Stimulated activated CD8-positive, alpha-beta memory T cell treated with anti-CD3 and anti-CD28 coated beads, Interleukin-15, amount 100 ng/mL, for 24 hours (primary cell): Measurements from ENCODE around the gene SLC4A2.

Experiments used
- DNase-seq: peaks from one replicate; pipeline ENCODE4 v3.0.0-alpha.2; 2020; ENCODE audit warnings: low read depth

SLC4A2 gene

DNA sequence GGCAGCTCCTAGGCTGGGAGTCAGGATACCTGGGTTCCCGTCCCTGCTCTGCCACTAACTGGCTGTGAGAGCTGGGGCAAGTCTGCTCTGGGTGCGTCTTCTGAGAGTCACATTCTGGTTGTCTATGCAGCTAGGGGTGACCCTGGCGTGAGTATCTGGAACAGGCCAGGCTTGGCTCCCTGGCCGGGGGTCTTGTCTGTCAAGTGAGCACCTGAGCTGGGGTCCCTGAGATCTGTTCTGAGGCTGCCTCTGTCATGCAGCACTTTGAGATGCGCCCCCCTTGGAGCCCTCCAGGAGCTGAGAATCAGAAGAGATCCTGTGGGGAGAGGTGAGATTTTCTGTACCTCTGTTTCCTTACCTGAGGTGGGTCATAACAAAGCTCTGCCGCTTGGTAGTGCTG, 34.4 kb downstream of the SLC4A2 start:
- DNase-seq, result no peak

DNA sequence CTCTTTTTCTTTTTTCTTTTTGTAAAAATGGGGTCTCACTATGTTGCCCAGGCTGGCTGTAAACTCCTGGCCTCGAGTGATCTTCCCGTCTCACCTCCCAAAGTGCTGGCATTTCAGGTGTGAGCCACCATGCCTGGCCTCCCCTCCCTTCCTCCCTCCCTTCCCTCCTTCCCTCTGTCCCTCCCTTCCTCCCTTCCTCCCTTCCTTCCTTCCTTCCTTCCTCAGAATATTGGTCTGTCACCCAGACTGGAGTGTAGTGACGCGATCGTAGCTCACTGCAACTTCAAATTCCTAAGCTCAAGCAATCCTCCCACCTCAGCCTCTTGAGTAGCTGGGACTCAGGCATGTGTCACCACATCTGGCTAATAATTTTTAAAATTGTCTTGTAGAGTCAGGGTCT, 35.3 kb downstream of the SLC4A2 start:
- no peak for DNase-seq

DNA sequence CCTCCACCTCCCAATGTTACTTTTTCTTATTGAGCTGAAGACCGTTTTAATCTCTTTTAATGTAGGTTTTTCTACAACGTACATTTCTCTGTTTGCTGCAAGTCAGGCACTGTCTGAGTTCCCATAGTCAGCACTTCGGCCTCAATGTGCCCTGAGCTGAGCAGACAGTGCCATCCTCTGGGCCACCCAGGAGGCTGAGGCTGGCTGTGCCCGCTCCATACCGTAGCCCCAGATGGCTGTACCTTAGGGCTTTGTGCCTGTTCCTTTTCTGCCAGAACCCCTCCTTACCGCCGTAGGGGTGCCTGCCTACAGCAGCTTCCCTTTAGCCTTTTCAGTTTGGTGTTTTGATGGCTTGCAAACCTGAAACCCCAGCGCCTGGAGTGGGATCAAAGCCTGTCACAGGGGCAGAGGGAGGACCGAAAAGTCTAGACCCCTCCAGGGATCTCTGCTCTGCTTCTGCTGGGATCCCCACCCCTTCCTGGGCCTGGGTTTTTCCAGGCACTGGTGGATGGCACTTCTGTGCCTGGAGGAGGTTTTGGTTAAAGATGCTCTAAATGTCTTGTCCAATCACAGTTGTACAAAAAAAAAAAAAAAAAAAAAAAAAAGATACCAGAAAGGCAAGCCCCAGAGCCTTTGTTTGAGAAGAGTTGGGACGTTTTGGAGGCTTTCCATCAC, 35.9 kb downstream of the SLC4A2 start:
- no peak for DNase-seq

DNA sequence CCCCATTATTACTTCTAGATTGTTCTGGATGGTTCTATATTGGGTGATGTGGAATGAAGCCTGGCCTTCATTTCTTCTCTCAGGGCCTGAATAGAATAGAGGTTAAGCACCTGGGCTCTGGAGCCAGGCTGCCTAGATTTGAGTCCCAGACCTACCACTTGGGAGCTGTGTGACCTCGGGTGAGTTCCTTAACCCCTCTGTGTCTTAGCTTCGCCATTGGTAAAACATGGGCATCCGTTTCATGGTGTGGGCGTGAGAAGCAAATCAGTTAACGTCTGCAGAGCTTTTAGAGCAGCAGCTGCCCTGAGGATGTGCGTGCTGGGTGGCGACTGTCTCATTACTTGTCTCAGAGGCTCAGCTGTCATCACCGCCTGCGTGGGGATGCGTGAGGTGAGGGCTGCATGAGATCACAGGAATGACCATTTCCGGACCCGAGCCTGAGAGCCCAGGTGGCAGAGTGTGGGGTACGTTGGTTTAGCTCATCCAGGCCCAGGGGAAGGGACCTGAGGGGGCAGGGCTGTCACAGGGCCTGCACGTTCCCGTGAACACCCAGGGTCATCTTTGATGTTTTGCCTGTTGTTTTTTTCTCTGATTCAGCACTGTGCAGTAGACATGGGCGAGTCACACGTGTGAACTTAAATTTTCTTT, 36.6 kb downstream of the SLC4A2 start:
- DNase-seq, result no peak

DNA sequence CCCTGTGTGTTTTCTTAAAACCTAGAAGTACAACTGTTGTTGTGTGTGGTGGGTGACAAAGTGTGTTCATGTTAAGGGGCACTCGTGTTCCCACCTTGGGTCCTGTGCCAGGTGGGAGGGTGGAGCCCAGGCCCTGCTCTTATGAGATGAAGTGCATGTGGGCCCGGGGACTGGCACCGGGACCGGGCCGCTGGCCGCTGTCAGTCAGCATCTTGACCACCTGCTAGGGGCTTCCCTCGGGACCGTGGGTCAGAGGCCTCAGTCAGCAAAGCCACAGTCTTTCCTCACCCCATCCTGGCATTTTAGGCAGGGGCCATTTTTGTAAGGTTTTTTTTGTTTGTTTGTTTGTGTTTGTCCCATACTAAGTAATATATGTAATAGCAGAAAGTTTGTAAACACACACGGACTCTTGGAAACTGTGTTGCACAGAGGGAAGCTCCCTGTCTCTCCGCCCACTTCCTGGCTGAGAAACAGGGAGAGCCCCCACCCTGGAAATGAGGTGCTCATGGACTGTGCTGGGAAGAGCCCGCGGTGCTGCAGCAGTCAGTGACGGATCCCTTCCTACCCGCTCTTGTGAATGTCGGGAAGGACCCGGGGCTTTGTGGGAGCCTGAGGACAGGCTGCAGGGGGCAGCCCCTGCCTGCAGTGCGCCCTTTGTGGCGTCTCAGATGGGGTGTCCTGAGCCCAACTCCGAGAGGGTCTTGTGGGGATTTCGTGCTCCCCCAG, 40.3 kb downstream of the SLC4A2 start:
- no peak for DNase-seq

DNA sequence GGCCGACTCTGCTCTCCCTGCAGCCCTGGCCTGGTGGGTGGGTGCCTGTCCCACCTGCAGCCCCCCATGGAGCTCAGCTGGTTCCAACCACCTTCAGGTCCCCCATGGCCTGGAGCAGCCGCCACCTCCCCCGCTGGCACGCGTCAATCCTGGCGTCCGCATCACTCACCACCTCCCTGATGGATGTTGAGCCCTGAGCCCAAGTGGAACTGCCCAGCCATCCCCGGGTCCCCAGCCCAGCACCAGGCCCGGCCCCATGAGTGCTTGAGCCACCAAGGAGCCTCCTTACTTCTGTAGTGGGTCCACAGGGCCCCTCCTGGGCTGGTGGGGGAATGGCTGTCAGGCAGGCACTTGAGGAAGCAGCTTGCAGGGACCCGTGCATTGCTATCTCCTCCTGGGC, 41.5 kb downstream of the SLC4A2 start:
- no peak for DNase-seq

DNA sequence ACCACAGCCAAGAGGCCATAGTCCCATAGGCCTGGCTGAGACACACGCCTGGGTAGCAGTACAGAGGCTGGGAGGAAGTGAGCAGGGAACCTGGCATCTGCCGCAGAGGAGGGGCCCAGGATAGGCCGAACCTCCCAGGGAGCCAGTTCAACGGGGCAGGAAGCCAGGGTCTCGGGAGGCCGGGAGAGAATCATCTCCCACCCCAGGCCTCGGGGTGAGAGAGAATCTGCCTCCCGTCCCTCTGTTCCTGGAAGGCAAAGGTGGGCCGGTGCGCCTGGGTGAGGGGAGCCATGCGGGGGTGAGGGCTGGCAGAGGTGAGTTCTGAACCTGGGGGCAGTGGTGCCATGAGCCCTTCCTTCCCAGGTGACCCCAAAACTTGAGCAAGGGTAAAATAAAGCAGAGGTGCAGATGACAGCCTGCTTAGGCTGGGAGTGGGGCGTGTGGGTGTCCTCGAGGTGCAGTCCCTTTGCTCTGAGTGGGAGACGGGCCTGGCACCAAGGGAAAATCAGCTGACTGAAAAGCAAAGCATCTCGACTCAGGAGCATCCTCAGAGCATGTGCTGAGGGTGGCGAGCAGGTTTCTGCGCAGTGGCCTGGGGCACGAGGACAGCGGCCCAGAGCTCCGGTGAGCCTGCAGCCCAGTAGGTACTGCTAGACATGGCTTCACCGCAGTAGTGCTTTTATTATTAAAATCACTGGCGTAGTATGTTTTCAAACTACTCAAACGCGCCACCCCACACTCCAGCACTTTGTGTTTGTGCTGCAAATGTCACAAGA, 42.4 kb downstream of the SLC4A2 start:
- DNase-seq, result no peak

DNA sequence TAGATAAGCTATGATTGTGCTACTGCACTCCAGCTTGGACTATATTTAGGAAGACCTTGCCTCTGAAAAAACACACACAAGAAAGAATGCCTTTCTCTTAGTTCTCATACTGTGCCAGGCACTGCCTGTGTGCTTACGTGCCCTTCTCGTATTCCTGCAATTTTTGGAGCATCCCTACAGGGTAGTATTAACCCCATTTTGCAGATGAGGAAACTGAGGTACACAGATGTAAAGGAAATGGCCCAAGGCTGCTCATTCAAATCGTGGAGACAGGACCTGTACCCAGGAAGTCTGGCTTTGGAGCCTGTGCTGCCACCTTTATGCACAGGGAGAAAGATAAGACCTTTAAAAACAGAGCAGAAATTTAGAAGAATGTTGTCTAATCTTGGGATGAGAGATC, 43.6 kb downstream of the SLC4A2 start:
- DNase-seq, result no peak

DNA sequence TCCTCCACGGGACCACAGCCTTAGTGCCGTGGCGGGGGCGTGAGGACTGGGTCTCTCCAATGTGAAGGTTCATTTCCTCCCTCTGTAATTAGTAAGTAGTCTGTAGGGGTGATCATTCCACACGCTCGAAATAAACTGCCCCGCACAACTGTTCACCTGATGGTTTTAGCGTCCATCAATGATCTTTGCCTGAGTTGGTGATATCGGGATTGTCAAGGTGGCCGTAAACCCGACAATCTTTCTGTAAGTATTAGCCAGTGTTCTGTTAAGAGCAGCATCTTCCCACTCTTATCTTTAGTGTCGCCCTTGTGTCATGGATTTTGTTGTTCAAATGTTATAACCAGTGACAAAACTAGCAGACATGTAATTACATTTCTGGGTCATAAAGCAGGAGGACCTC, 44.6 kb downstream of the SLC4A2 start:
- no peak for DNase-seq

DNA sequence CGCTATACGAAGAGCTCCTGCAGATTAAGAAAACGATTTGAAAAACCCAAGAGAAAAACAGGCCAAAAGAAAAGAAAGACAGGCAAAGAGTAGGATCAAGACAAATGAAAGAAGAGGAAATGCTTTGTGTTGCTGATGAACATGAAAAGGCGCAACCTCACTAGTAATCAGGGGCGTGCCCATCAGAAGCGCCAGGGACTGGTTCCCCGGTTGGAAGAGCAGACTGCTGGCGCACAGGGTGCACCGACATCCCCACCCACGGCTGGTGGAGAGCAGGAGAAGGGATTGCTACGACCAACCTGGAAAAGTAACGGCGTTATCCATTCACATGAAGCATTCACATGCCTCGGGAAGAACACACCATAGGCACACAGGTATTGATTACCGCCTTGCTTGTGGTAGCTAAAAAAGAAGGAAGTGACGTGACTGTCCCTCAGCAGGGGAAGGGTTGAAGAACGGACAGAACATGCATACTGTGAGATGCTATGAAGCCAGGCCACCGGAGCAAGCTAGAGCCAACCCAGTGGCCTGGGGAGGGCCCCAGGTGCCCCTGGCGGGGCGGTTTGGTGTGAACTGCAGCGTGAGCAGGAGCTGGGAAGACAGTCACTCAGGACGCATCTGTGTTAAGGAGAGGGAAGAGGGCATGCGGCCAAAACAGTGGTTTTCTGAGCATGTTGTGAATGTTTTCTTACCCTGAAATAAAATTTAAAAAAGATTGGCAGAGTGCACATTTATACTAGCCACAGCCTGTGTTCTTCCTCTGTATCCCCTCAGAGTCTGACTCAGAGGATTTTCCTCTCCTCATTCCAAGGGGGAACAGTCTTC, 45.2 kb downstream of the SLC4A2 start:
- no peak for DNase-seq

DNA sequence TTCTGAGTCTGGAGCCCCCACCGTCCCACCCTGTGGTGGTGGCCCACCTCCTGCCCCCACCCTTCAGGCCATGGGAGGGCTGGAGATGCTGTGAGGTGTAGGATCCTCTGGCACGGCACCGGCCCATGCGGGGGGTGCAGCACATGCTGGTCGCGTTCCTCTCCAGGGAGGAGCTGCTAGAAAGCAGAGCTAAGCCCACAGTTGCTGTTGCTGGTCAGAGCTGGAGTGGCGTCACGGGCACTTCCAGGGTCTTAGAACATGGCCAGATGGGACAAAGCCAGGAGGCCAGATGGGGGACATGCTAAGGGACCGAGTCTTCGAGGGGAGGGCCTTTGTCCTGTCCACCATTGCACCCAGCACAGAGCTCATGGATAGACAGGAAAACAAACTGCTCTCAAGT, 48.5 kb downstream of the SLC4A2 start:
- DNase-seq, result no peak

DNA sequence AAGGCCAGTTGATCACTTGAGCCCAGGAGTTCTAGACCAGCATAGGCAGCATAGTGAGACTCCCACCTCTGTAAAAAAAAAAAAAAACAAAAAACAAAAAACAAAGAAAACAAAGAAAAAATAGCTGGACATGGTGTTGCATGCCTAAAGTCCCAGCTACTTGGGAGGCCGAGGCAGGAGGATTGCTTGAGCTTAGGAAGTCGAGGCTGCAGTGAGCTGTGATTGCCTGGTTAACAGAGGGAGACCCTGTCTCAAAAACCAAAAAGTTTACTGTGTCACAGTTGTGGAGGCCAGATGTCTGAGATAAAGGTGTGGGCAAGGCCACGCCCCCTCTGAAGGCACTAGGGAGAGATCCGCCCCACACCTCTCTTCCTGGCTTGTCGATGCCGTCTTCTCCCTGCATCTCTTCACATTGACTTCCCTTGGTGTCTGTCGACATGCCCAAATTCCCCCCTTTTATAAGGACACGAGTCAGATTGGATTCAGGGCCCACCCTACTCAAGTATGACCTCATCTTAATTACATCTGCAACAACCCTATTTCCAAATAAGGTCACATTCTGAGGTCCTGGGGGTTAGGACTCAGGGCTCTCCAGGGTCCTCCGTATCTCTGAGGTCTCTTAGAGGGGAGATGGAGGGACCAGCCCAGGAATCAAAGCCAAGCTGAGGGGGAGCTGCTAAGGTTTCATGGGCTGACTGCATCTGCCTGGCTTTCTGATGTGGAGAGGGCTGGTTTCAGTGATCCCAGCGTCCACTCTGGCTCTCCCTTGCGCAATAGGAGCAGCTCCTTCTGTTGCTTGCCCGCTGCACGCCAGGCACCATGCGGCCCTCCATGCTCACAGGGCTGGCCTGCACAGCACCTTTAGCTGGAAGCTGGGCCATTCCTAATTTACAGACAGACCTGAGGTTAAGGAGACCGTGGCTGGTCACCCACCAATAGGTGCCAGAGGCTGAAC, 50.0 kb downstream of the SLC4A2 start:
- DNase-seq, result no peak

DNA sequence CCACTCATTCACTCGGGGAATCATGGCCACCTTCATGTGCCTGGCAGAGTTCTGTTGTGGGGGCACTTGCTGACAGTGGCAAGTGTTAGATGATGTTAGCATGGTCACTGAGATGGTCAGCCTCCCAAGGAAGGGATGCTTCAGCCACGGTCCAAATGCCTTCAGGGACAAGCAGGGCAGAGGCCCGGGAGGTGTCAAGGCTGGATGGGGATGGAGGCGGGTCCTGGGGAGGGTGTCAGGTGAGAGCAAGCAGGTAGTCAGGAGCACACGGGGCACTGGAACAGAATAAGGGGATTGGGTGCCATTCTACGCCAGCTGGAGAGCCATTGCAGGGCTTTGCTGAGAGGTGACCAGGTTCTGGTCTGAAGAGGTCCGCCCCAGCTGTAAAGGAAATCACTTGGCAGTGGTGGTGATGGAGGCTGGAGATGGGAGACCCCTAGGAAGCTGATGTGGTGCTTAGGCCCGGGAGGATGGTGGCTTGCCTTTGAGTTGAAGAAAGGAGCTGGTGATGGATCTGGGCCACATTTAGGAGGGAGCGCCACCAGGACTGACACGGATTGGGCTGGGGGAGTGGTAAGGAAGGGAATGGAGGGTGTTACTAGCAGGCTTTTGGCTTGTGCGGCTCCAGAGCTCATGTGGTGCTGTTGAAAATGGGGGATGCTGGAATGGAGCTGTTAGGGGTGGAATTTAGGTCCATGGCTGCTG, 51.0 kb downstream of the SLC4A2 start:
- DNase-seq, result no peak

DNA sequence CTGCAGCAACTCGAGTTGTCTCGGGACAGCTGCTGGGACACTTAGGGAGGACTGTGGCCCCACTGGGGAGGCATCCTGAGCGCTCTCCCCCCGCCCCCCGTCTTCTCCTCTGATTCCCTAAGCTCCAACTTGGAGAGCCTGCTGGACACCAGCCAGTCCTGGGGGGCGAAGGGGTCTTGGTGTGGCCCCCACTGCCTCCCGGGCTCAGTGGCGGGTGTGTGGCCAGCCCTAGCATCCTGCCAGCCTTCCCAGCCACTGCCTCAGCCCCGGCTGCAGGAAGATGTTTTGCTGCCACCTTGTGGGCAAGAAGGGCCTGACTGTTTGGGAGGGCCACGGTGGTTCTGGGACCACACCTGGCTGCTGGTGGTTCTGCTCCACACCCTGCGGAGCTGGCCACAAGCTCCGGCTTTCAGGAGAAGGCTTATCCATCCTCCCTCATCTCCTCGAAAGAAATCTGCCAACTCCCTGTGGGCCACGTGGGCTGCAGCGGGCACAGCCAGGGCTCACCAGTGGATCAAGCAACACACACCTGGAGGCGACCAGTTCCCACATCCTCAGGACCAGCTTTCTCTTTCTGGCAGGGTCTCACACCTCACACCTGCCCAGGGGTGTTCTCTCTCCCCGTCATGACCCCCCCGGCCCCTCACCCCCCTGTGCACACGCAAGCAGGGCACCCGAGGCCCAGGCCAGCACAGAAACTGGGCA, 51.7 kb downstream of the SLC4A2 start:
- peak; percentile 41 for DNase-seq

DNA sequence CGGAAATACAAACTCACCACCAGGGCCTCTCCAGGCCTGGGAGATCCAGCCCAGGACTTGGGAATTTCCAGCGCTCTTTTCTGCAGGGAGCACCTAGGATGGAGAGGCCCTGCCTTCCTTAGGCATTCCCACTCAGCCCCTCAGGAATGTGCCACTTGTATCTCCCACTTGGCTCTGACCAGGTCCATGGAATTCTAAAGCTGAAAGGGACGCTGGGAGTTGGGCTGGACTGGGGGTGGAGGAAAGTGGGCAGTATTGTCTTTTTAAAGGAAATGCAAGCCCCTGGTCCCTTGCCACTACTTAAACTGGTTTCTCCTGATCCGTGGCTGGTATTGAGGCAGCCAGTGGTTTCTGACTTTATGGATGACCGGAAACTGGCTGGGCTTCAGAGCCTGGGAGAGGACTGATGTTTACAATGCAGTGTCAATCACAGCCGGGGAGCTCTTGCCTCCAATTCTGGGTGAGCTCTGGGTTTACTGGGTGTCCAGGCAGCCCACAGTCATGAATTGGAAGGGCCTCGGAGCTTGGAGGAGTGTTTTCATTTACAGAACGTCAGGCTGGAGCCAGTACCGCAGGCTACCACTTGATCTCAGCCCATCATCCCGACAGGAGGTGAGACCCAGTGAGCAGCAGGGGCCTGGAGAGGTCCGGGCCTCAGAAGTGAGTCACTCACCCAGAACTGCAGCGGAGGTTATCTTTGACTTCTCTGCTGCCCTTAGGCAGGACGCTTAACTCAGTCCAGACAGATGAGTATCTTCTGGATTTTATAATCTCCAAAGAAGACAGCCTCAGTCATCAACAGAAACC, 54.2 kb downstream of the SLC4A2 start:
- DNase-seq, result no peak

DNA sequence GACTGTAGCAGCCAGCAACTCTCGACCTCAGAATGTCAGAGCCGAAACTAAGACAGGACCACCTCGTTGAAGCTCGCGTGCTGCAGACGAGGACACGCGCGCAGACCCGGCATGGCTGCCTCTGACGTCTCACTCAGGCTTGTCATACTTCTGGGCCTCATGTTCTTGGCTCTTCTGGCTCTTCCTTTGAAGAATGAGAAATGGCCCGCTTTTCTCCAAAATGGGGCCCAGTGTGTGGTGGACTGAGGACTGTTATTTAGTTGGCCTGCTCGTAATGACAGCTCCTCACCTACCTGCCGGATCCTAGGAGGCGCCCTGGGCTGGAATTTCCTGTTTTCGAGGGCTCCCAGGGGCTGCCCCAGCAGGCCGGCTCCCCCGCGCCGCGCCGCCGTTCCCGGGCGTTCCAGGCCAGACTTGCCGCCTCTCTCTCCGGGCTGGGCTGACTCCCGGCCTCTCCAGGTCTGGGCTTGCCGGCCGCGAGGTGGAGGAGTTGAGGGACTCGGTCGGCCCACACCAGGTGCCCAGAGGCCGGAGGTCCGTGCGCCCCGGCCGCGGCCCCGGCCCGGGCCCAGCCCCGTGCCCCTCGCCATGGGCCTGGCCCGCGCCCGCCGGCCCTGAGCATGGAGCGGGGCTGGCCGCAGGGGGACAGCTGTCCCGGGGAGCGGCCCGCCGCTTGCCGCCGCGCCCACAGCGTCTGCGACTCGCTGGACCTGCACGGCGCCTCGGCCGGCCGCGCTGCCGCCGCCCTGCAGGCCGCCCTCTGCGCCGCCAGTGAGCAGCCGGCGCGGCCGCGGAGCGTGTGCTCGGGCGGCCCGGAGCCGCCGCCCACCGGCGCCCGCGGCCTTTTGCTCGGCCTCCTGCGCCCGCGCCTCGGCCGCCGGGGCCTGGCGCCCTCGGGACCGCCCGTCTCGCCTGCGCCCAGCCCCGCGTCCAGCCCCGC, 55.0 kb downstream of the SLC4A2 start:
- DNase-seq, result no peak

DNA sequence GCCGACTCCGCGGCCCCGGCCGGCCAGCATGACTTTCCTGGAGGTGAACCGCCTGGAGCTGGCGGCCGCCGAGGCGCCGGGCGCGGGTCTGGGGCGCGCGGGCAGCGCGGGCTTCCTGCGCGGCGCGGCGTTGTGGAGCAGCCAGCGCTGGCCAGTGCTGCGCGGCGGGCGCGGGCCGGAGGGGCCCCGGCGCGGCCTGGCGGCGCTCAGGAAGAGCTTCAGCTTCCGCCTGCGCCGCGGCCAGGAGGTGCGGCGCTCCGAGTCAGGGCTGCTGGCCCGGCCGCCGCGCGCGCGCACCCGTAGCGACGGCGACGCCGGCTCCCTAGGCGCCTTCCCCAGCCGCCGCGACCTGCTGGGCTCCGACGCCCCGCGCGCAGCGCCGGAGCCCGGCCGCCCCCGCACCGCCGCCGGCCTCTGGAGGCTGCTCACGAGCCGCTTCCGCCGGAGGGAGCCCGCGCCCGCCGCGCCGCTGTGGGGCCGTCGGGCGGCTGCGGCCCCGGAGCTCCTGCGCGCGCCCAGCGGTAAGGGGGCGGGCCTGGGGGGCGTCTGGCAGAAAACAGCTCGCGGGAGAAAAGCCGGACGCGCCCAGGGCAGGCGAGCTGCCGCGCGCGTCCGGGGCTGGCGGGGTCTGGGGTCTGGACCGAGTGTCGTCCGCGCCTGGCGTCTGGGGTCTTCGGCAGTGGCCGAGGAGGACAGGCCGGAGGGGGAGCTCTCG, 55.9 kb downstream of the SLC4A2 start:
- DNase-seq, result peak; percentile 13
